SK-N-SH treated with all-trans-retinoic acid at 6 μM for 48 hours (cell line): ENCODE measurements around the gene SOX6.

ENCODE experiments used
- ATAC-seq: fragments of 200-7000 bp; cut with Tn5 transposase; 3 replicates; pipeline ENCODE4 v1.9.1; 2020; ENCODE audit warnings: mild to moderate bottlenecking, moderate library complexity
- ARNTL ChIP-seq: fragments of 450-650 bp; formaldehyde crosslinking; IDR thresholded peaks from 2 replicates; pipeline ENCODE4 v1.5.0; 2020; ENCODE audit warnings: low read depth, mild to moderate bottlenecking, moderate library complexity, borderline replicate concordance
- CSDC2 ChIP-seq: fragments of 250-450 bp; sonication (Bioruptor Pico); IDR thresholded peaks from 2 replicates; pipeline ENCODE4 v1.5.0; 2020; ENCODE audit warnings: mild to moderate bottlenecking, moderate library complexity
- ESRRG ChIP-seq: fragments of 250-450 bp; sonication (Bioruptor Pico); IDR thresholded peaks from 2 replicates; pipeline ENCODE4 v1.6.1; 2021; ENCODE audit warnings: mild to moderate bottlenecking
- GLIS3 ChIP-seq: fragments of 250-450 bp; sonication (Bioruptor Pico); IDR thresholded peaks from 2 replicates; pipeline ENCODE4 v1.5.0; 2020; ENCODE audit warnings: mild to moderate bottlenecking, moderate library complexity
- ISL1 ChIP-seq: fragments of 250-450 bp; sonication (Bioruptor Pico); IDR thresholded peaks from 2 replicates; pipeline ENCODE4 v2.1.2; 2022; ENCODE audit warnings: mild to moderate bottlenecking, moderate library complexity
- OSR1 ChIP-seq: fragments of 250-450 bp; sonication (Bioruptor Pico); IDR thresholded peaks from 2 replicates; pipeline ENCODE4 v1.8.0; 2022; ENCODE audit warnings: moderate library complexity, mild to moderate bottlenecking, inconsistent platforms
- PPARA ChIP-seq: fragments of 250-450 bp; sonication (Bioruptor Pico); IDR thresholded peaks from 2 replicates; pipeline ENCODE4 v1.5.0; 2020; ENCODE audit warnings: mild to moderate bottlenecking, borderline replicate concordance
- SNAI2 ChIP-seq: fragments of 250-450 bp; sonication (Bioruptor Pico); IDR thresholded peaks from 2 replicates; pipeline ENCODE4 v1.5.0; 2020; ENCODE audit warnings: mild to moderate bottlenecking, moderate library complexity
- TCF4 ChIP-seq: fragments of 250-450 bp; sonication (Bioruptor Pico); IDR thresholded peaks from 2 replicates; pipeline ENCODE4 v1.8.0; 2021; ENCODE audit warnings: mild to moderate bottlenecking, moderate library complexity, borderline replicate concordance
- TOX ChIP-seq: fragments of 250-450 bp; sonication (Bioruptor Pico); IDR thresholded peaks from 2 replicates; pipeline ENCODE4 v1.8.0; 2021; ENCODE audit warnings: mild to moderate bottlenecking, moderate library complexity, borderline replicate concordance
- ZC3H10 ChIP-seq: fragments of 250-450 bp; sonication (Bioruptor Pico); IDR thresholded peaks from 2 replicates; pipeline ENCODE4 v1.5.1; 2021; ENCODE audit warnings: mild to moderate bottlenecking, moderate library complexity
- ZFP3 ChIP-seq: fragments of 250-450 bp; sonication (Bioruptor Pico); IDR thresholded peaks from 2 replicates; pipeline ENCODE4 v1.5.0; 2020; ENCODE audit warnings: mild to moderate bottlenecking, moderate library complexity
- ZNF70 ChIP-seq: fragments of 450-650 bp; formaldehyde crosslinking; IDR thresholded peaks from 2 replicates; pipeline ENCODE4 v1.5.0; 2020; ENCODE audit warnings: mild to moderate bottlenecking, moderate library complexity
- ZNF8 ChIP-seq: fragments of 450-650 bp; formaldehyde crosslinking; IDR thresholded peaks from 2 replicates; pipeline ENCODE4 v1.5.0; 2020; ENCODE audit warnings: mild to moderate bottlenecking, moderate library complexity
- TF ChIP-seq, protein P1 (sequence below): fragments of 250-450 bp; sonication (Bioruptor Pico); IDR thresholded peaks from 2 replicates; pipeline ENCODE4 v1.5.0; 2020; ENCODE audit warnings: mild to moderate bottlenecking, moderate library complexity
- TF ChIP-seq, protein P2 (sequence below): fragments of 250-450 bp; sonication (Bioruptor Pico); IDR thresholded peaks from 2 replicates; pipeline ENCODE4 v1.5.1; 2020; ENCODE audit warnings: low read depth, mild to moderate bottlenecking, moderate library complexity
- TF ChIP-seq, protein P3 (sequence below): fragments of 250-450 bp; sonication (Bioruptor Pico); IDR thresholded peaks from 2 replicates; pipeline ENCODE4 v1.8.0; 2020; ENCODE audit warnings: mild to moderate bottlenecking, moderate library complexity, borderline replicate concordance
- TF ChIP-seq, protein P4 (sequence below): fragments of 250-450 bp; sonication (Bioruptor Pico); IDR thresholded peaks from 2 replicates; pipeline ENCODE4 v1.5.1; 2021; ENCODE audit warnings: mild to moderate bottlenecking, moderate library complexity
- TF ChIP-seq, protein P5 (sequence below): fragments of 250-450 bp; sonication (Bioruptor Pico); IDR thresholded peaks from 2 replicates; pipeline ENCODE4 v1.8.0; 2021; ENCODE audit warnings: low read depth, mild to moderate bottlenecking, moderate library complexity, borderline replicate concordance

SOX6 gene

DNA sequence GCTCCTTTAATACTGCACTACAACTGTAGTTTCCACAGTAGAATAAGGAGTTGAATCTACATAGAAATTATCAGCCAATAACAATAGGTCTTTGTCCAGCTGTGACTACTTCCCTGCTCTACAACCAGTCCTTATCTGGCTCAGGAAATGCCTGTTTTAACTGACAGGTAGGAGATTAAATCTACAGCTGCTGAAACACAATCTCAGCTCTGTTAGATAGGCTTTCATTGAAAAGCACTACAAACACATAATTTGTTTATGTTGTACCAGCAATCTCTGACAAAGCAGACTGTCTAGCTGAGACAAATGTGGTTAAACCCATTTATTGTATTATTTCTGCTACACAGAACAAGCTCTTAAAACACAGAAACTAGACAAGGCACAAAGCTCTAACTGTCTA, 230.0 kb downstream of the SOX6 start:
- no peak for TF ChIP-seq ISL1 (CRISPR knock-in tag)
- TF ChIP-seq, protein P1, sequence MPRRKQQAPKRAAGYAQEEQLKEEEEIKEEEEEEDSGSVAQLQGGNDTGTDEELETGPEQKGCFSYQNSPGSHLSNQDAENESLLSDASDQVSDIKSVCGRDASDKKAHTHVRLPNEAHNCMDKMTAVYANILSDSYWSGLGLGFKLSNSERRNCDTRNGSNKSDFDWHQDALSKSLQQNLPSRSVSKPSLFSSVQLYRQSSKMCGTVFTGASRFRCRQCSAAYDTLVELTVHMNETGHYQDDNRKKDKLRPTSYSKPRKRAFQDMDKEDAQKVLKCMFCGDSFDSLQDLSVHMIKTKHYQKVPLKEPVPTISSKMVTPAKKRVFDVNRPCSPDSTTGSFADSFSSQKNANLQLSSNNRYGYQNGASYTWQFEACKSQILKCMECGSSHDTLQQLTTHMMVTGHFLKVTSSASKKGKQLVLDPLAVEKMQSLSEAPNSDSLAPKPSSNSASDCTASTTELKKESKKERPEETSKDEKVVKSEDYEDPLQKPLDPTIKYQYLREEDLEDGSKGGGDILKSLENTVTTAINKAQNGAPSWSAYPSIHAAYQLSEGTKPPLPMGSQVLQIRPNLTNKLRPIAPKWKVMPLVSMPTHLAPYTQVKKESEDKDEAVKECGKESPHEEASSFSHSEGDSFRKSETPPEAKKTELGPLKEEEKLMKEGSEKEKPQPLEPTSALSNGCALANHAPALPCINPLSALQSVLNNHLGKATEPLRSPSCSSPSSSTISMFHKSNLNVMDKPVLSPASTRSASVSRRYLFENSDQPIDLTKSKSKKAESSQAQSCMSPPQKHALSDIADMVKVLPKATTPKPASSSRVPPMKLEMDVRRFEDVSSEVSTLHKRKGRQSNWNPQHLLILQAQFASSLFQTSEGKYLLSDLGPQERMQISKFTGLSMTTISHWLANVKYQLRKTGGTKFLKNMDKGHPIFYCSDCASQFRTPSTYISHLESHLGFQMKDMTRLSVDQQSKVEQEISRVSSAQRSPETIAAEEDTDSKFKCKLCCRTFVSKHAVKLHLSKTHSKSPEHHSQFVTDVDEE (CRISPR knock-in tag) = peak; percentile 88
- TF ChIP-seq TCF4 (CRISPR knock-in tag) = peak; percentile 83; the same call in 1 of the 2 replicates
- ATAC-seq = no peak

DNA sequence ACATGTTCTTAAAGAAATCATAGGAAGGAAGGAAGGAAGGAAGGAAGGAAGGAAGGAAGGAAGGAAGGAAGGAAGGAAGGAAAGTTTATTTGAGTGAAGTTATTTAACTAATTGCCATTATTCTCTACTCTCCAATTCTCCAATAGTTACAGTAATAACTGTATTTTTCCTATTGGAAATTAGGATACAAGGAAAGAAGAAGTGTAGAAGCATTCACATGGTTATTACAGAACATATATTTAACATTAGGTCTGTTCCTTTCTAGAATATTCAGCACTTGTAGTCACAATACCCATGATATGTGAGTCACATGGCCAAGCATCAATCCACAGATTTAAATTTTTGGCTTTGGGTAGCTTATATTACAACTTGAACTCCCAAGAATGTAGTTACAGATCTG, 230.6 kb downstream of the SOX6 start:
- TF ChIP-seq ZC3H10 (CRISPR knock-in tag) = no peak
- TF ChIP-seq OSR1 (CRISPR knock-in tag) = no peak
- no peak for TF ChIP-seq ZNF8
- TF ChIP-seq, protein P2, sequence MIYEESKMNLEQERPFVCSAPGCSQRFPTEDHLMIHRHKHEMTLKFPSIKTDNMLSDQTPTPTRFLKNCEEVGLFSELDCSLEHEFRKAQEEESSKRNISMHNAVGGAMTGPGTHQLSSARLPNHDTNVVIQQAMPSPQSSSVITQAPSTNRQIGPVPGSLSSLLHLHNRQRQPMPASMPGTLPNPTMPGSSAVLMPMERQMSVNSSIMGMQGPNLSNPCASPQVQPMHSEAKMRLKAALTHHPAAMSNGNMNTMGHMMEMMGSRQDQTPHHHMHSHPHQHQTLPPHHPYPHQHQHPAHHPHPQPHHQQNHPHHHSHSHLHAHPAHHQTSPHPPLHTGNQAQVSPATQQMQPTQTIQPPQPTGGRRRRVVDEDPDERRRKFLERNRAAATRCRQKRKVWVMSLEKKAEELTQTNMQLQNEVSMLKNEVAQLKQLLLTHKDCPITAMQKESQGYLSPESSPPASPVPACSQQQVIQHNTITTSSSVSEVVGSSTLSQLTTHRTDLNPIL (CRISPR knock-in tag) = no peak
- TF ChIP-seq TOX (CRISPR knock-in tag) = no peak
- TF ChIP-seq, protein P3, sequence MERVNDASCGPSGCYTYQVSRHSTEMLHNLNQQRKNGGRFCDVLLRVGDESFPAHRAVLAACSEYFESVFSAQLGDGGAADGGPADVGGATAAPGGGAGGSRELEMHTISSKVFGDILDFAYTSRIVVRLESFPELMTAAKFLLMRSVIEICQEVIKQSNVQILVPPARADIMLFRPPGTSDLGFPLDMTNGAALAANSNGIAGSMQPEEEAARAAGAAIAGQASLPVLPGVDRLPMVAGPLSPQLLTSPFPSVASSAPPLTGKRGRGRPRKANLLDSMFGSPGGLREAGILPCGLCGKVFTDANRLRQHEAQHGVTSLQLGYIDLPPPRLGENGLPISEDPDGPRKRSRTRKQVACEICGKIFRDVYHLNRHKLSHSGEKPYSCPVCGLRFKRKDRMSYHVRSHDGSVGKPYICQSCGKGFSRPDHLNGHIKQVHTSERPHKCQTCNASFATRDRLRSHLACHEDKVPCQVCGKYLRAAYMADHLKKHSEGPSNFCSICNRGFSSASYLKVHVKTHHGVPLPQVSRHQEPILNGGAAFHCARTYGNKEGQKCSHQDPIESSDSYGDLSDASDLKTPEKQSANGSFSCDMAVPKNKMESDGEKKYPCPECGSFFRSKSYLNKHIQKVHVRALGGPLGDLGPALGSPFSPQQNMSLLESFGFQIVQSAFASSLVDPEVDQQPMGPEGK (CRISPR knock-in tag) = no peak
- TF ChIP-seq, protein P4, sequence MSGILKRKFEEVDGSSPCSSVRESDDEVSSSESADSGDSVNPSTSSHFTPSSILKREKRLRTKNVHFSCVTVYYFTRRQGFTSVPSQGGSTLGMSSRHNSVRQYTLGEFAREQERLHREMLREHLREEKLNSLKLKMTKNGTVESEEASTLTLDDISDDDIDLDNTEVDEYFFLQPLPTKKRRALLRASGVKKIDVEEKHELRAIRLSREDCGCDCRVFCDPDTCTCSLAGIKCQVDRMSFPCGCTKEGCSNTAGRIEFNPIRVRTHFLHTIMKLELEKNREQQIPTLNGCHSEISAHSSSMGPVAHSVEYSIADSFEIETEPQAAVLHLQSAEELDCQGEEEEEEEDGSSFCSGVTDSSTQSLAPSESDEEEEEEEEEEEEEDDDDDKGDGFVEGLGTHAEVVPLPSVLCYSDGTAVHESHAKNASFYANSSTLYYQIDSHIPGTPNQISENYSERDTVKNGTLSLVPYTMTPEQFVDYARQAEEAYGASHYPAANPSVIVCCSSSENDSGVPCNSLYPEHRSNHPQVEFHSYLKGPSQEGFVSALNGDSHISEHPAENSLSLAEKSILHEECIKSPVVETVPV = no peak
- TF ChIP-seq PPARA = no peak
- no peak for TF ChIP-seq ISL1 (CRISPR knock-in tag)
- no peak for TF ChIP-seq SNAI2 (CRISPR knock-in tag)
- TF ChIP-seq, protein P5, sequence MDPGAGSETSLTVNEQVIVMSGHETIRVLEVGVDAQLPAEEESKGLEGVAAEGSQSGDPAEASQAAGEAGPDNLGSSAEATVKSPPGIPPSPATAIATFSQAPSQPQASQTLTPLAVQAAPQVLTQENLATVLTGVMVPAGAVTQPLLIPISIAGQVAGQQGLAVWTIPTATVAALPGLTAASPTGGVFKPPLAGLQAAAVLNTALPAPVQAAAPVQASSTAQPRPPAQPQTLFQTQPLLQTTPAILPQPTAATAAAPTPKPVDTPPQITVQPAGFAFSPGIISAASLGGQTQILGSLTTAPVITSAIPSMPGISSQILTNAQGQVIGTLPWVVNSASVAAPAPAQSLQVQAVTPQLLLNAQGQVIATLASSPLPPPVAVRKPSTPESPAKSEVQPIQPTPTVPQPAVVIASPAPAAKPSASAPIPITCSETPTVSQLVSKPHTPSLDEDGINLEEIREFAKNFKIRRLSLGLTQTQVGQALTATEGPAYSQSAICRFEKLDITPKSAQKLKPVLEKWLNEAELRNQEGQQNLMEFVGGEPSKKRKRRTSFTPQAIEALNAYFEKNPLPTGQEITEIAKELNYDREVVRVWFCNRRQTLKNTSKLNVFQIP (CRISPR knock-in tag) = no peak
- TF ChIP-seq TCF4 (CRISPR knock-in tag) = no peak
- no peak for TF ChIP-seq ARNTL (CRISPR knock-in tag)
- TF ChIP-seq ESRRG = no peak
- TF ChIP-seq CSDC2 (CRISPR knock-in tag) = no peak
- no peak for TF ChIP-seq ZFP3
- no peak for TF ChIP-seq ZNF70
- TF ChIP-seq, protein P1 (CRISPR knock-in tag) = no peak
- TF ChIP-seq GLIS3 (CRISPR knock-in tag) = no peak
- TF ChIP-seq, all 23 proteins: peak for 0
- no peak for ATAC-seq
